HG02678 (cell line): Measurements from ENCODE around the gene BCL2L11.

Experiments used
- ATAC-seq: cut with Tn5 transposase; IDR thresholded peaks from one replicate; pipeline ENCODE4 v1.9.1; 2021; ENCODE audit warnings: mild to moderate bottlenecking, moderate library complexity; ENCODE audit not compliant: unreplicated experiment

The BCL2L11 gene

DNA sequence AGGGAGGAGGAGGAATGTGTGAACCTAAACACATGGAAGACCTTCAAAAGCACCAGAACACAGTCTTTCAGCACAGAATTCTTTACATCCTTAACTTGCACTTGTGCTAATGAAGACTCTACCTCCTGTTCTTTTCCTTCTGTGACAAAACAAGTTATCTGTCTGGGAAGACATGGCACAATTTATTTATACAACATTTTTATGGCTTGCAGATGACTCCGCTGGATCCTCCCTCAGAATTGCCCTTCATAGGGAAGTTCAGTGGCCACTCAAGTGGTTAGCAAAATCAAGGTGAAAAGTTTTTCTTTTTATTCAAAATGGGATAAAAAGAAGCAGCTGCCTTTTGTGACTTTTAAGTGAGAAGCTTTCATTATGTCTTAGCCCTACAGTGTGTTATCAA, 21.4 kb downstream of the BCL2L11 start:
- ATAC-seq, result no peak

DNA sequence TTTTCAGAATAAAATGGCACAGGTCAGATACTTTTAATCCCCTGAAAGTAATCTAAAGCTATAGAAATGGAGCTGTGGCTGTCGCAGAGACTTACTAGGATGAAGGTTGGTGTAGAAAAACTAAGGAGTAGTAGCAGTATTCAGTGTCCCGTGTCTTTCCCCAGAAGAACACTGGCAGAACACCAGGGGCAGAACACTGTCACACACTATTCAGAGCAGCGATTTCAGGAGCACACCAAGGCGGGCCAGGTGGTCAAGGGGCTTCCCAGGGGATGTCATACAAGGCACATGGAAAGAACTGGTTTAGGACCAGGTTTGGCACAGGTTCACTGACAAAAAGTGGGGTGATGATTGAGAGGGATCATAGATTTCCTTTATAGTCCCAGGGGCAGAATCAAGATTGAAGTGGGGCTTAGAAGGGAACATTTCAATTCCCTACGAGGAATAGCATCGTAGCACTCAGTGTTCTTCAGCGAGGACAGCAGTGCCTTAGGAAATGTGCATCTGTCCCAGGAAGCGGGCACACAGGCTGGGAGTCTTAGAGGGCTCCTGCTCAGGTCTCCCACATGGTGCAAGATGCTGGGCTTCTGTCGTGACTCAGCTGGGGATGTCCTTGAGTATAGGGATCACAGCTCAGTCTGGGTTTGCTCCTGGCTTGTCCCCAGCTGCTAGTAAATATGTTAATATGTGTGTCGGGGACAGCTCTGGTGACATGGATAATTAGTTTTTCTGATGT, 22.6 kb downstream of the BCL2L11 start:
- ATAC-seq, result no peak

DNA sequence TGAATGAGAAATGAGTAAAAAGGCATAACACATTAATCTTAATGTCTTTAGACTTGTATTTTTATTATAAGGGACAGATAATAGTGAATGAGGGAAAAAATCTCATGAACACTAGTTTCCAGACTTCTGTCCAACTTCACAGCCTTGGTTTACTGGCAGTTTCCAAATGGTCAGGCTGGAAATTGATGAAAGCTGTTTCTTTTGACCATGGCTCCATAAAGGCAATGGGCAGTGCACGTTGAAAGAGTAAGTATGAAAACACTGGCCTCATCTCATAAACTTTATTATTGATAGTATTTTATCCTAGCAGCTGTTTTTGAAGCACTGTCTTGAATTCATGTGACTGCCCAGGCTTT, 23.1 kb downstream of the BCL2L11 start:
- ATAC-seq, result no peak

DNA sequence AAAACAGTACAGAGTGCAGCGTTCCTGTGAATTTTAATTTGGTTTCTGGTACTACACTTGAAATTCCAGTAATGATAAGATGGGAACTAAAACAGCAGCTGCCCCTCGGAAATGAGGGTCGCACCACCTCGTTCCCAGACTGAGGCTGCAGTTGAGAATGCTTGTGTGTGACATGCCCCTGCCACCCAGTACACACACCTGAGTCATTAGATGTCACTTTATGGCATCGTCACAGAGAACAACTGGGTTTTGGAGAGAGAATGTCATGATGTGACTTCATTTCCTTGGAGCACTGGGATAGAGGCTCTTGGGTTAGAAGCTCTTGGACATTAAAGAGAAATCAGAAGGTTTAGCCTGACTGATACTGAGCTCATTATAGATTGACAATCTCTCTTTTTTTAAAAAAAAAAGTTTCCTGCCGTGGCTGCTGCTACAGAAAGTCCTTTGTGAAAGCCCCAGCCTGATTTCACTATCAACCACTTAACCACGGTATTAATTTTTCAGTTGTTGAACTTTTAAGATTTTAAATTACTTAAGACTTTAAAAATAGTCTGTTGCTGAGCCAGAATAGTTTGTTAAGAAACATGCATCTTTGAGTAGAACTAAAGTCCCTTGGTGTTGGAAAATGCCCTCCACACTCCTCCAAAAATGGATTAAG, 24.5 kb downstream of the BCL2L11 start:
- no peak for ATAC-seq

DNA sequence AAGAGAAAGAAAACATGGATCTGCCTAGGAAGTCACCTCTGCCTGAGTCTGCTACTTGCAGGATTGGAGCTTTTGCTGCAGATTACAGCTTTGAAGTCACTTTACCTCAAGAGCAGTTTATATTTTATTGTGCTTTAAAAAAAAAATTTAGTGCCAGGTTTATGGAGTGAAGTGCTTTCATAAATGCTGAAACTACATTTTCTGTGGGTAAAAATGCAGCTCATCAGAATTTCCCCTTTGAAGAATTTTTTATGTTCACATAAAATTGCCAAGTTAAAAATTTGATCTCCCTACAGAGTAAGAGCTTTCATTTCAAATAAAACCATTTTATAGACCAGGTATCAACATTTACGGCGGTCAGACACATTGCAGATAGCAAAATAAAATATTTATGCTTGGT, 25.2 kb downstream of the BCL2L11 start:
- no peak for ATAC-seq

DNA sequence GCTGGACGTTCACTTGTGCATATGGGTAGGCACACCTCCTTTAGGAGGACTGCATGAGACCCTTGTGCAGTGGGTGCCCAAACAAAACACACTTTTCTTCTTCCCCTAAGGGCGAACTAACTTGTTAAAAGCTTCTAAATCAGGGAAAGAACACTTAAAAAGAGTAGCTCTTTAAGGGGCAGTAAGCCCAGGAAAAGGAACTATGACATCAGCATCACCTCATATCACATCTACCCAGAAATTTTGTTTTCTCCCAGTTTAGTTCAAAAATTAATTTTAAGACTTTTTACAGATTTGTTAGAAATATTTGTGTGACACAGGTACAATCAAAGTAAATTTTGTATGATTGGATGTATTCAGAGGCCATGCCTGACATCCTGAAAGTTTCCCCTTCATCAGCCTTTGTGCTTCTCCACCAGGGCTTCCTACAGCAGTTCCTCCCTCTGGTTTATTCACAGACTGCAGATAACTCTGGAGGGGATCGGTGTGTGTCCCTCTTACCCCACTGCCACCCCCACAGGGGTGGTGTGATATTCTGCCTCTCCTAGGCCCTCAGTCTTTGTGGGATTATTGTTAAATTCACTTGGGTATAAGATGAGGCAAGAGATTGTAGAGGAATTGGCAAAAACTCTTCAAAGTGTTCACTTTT, 27.6 kb downstream of the BCL2L11 start:
- no peak for ATAC-seq

DNA sequence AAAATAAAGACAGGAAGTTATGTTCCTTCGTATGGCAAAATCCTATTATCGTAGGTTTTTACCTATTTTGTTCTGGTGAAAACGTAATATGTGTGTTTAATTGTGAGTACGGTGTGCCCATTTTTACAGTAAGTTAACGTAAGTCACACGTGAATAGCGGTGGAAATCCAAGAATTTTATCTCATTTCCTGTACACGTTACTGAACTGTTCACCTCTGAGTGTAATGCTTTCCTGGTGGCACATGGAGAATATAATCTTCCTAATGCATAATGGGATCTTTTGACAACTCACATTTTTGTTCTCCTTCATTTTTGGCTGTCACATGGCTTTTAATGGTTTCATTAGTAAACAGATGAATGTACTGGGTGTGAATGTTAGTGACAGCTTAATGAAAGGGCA, 28.2 kb downstream of the BCL2L11 start:
- no peak for ATAC-seq

DNA sequence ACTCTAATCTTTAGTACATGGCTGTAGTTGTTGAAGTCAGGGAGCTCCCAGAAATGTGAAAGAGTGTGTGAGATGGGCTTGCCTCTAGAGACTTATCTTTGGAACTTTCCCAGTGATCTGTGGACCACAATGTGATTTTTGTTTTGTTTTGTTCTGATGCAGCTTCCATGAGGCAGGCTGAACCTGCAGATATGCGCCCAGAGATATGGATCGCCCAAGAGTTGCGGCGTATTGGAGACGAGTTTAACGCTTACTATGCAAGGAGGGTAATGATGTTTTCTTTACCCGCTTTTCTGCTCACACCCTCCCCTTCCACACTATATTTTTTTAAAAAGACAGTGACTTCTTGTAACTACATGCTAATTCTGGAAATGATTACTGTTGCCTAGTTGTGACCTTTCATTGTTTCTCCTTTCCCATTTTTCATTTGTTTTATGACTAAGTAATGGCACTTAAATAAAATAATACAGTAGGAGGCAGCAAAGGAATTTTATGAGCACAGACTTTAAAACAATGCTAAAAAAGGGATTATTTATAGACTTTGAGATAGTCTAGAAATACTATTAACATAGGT, 29.3 kb downstream of the BCL2L11 start:
- ATAC-seq, result no peak

DNA sequence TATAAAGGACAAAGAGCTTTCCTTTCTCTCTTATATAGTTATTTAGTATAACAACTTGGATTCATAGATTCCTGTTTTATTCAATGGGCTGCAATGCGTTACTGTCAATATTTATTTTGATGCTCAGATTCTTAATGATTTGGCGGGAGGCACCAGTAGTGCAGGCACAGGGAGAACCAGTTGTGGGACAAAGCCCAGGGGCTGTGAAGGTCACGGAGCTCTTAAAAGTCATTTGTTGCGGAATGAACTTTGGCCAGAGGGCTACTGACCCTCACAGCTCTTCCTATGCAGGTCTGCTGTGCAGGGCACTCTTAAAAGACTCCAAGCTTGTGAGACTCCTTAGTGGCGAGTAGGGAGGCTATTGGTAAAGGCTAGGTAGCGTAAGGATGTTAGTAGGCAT, 34.0 kb downstream of the BCL2L11 start:
- no peak for ATAC-seq

DNA sequence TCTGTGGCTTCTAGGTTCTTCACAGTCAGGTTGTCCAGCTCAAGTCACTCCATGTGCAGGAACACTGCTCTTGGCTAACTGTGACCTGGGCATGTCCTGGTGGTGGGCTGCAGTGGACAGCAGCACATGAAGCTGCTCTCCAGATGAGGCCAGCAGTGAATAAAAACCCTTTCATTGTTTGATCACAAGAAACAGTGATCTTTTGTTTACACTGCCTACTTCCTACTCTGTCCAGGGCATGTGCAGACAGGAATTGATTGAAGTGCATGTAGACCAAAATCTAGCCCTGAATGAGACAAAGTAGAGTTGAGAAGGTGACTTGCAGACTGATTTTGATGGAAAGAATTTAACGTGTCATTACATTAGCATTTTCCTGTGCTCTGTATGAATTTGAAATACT, 34.9 kb downstream of the BCL2L11 start:
- ATAC-seq, result no peak

DNA sequence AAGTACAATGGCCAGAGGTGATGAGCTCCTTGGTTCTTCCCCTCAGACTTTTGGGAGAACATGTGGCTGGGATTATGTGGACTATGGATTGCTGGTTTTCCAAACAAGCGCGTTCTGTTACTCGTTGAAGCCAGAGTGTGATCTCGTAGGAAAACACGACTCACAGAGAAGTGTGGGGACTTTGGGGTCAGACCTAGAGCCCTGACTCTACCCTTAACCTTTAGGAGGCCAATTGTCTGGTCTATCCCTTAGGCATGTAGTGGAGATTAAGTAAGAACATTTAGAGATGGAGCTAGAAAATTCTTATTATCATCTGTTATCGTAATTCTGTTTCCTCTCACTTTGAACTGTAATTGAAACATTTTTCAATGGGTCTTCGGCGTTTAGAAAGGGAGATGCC, 35.8 kb downstream of the BCL2L11 start:
- no peak for ATAC-seq

DNA sequence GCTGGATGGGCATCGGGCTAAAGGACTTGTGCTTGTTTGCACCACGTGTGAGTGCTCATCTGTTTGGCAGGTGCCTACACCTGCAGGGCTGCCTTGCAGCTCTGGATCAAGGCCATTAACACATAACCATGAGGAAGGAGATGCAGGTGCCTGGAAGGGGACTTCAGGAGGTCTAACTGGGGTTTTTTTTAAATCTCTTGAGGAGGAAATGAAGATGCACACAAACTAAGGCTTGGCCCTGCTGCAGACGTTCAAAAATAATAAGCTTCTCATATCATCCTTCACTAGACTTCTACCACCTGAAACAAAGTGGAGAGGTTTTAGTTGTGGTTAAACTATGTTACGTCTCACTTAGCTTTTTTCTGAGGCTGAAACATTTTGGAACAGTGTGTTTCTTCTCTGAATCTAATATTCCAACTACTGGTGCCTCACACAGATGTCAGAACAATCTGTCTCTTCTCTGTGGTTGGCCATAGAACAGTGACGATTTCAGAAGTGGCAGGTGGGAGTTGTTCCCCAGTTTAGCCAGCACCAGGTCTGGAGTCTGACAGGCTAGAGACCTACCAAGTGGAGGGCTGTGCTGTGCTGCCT, 36.5 kb downstream of the BCL2L11 start:
- ATAC-seq, result peak; percentile 66

DNA sequence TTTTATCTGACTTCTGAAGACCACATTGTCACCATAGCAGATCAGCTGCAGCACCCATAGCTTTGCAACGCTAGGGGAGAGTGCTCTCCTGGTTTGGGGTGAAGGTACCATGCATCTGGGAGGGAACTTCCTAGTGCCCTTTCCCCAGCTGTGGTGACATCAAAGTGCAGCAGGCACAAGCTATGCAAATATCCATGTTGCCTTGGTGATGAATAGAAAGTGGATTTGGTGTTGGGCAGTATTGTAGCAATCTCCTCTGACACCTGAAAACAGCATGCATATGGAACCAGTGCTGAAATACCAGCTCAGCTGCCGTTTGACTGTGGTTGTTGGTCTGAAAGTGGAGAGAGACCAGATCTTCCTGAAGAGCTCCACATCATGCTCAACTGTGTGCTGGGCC, 37.1 kb downstream of the BCL2L11 start:
- peak; percentile 59 for ATAC-seq

DNA sequence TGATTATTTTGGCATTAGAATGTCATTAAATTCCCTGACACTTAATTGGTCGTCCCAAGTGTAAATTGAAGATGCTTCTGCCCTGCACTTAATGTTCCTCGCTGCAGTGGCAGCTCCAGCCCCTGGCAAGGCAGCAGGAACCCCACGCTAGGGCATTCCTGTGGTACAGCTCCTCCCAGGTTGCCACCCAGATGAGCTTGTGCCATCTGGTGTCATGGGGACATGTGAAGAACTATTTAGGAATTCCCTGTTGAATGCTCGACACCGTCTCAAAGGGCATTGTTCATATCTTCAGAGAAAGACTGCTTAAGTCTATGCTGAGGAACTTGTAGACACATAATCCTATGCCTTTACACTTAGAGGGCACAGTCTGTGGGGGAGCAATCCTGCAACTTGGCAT, 38.9 kb downstream of the BCL2L11 start:
- ATAC-seq, result no peak

DNA sequence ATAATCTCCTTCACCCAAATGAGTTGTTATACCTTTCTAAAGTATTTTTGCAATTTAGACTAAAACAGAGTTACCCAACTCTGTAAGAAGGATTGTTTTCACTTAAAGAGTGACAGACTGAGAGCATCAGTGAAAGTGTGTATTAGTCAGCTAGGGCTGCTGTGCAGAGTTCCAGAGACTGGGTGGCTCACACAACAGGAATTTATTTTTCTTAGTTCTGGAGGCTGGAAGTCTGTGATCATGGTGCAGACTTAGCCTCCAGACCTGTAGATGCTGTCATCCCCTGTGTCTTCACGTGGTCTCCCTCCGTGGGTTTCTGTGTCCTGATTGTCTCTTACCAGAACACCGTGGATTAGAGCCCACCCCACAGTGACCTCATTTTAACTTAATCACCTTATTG, 40.0 kb downstream of the BCL2L11 start:
- ATAC-seq, result no peak

DNA sequence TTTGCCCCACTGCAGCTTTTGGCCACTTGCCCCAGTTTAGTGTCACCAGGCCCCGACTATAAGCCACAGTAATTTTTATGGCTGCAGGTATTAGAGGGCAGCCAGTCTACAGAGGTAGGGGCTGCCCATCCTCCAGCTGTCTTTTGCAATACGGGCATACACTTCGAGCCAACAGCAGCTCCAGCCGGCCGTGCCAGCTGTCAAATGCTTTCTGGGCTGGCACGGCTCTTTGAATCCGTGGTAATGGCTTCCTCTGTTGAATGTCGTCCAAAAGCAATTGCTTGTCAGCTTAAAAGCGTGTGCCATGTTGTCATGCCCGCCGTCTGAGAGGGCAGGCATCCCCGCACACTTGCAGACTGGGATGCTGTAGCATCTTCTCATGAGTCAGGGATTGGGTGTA, 41.3 kb downstream of the BCL2L11 start:
- ATAC-seq, result no peak

DNA sequence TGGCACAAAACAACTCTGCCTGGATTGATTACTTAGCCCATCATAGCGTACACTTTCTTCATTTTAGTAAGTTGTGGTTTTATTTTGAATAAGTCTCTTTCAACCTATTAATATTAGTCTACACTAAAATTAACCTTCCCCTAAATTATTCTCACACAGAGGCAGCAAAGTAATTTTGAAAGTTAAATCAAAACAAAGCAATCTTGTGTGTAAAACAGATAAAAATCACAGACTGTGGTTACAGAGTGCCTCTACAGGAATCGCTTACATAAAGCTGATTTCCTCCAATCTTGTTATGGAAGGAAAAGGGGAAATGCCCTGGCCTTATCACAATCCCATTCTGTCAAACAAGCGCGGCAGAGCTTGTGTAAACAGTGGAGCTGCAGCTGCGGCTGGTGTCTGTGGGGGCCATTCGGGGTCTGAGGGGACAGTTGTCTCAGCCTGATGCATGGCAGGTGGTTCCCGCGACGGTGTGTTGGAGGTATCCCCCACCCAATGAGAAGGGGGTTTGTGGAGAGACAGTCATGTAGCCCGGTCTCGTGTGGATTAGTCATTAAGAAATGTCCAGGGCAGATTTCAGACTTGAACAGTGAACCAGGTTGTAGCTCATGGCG, 42.1 kb downstream of the BCL2L11 start:
- ATAC-seq, result no peak

DNA sequence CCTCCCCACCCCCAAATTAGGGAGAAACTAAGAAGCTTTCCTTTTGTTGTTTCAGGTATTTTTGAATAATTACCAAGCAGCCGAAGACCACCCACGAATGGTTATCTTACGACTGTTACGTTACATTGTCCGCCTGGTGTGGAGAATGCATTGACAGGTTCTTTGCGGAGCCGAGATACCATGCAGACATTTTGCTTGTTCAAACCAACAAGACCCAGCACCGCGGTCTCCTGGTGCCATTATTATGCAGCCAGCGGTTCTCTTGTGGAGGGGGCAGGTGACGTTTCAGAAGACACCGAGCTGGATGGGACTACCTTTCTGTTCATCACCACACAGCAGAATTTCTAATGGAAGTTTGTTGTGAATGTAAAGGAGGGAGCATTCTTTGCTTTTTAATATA, 43.4 kb downstream of the BCL2L11 start:
- ATAC-seq, result no peak

DNA sequence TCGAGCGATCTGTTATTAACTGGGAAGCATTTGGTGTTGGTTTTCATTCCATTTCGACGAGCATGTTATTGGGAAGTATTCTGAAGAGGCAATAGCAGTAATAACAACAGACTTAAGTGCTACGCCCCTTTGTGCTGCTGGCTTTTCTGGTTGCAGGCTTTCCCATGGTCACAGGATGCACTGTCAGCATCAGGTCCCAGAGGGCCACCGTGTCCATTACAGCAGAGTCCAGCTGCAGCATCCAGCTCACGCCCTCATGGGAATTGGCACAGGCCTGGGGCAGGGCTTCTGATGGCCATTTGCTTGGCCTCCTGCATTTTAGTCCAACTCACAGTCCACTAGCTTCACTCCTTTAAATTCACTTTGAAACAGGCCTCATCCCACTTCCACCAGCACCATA, 44.4 kb downstream of the BCL2L11 start:
- ATAC-seq, result no peak

DNA sequence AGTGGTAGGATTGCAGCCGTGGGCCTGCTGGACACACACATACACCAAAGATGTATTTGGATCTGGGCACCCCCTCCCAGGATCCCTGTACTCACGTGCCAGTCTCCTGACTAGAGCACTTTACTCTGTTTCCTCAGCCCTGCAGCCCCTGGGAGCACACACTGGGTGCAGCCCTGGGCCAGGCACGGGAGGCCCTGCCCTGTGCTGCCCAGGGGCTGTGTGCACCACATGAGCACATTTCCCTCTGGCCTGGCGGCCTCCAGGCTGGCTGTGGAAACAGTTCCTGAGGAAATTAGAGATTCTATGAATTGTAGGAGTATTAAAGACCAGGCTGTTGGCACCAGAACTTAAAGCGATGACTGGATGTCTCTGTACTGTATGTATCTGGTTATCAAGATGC, 45.4 kb downstream of the BCL2L11 start:
- no peak for ATAC-seq
